ENCODE results near the gene SP7. TPM values are rescaled to one million over a fixed set of nuclear protein-coding genes. Genes with fewer than 3 reads are reported as not detected.

SP7 gene
- total and polyA plus RNA-seq, 9 donors = 0.02 to 0.10 TPM; not detected in 7

- no peaks in the 10 kb centered on the region for H3K27me3 ChIP-seq
- H3K27ac ChIP-seq = no peak overlapping the region
- 71 to 75% (median 74%) methylated on average over 5 of the region's 5 CpGs for WGBS, 3 donors
- H3K4me3 ChIP-seq = no peak overlapping the region
- peaks cover 3% of the 10 kb centered on the region for H3K4me1 ChIP-seq (ENCODE audit: insufficient read depth)
- TF ChIP-seq CTCF (IDR thresholded peaks at IDR 0.05) (no peak), EP300 (IDR thresholded peaks at IDR 0.05) (no peak)
- no peak for DNase-seq
- no peaks in the 10 kb centered on the region for H3K36me3 ChIP-seq
- H3K9me3 ChIP-seq = no peaks in the 10 kb centered on the region
- intact Hi-C loops (cut with DNase I) = no loop called here
Measured at GRCh38 chr12:53330671-53331070, 5.5 kb downstream of the SP7 start.

- no peak for DNase-seq
- WGBS, 3 donors = 36 to 47% (median 40%) methylated on average over 15 to 16 of the region's 16 CpGs
- TF ChIP-seq POLR2A (IDR thresholded peaks at IDR 0.05) = no peak
- no peak for TF ChIP-seq EP300 (IDR thresholded peaks at IDR 0.05)
- TF ChIP-seq CTCF (IDR thresholded peaks at IDR 0.05) = no peak
- H3K4me3 ChIP-seq = no peak overlapping the region
- no peaks in the 10 kb centered on the region for H3K36me3 ChIP-seq
- peaks cover 3% of the 10 kb centered on the region for H3K4me1 ChIP-seq (ENCODE audit: insufficient read depth)
- H3K27me3 ChIP-seq = no peaks in the 10 kb centered on the region
- no peaks in the 10 kb centered on the region for H3K9me3 ChIP-seq
- H3K27ac ChIP-seq = no peak overlapping the region
- intact Hi-C loops (cut with DNase I) = loop anchor here (10.0 kb wide), 1 partner anchor 177 kb away; the partner anchor contains the start of genes NPFF (in 4 of the 4) and TARBP2 (in 4 of the 4)
Measured at GRCh38 chr12:53328043-53328435, 8.1 kb downstream of the SP7 start.

GRCh38 chr12:53327435-53328042 lies 8.6 kb downstream of the SP7 start:
- no peaks in the 10 kb centered on the region for H3K36me3 ChIP-seq
- peaks cover 3% of the 10 kb centered on the region for H3K4me1 ChIP-seq (ENCODE audit: insufficient read depth)
- no peak overlapping the region for H3K27ac ChIP-seq
- WGBS, 3 donors = 79 to 87% (median 81%) methylated on average over 3 of the region's 3 CpGs
- TF ChIP-seq CTCF (IDR thresholded peaks at IDR 0.05) (no peak), EP300 (IDR thresholded peaks at IDR 0.05) (no peak), POLR2A (IDR thresholded peaks at IDR 0.05) (no peak)
- no peaks in the 10 kb centered on the region for H3K9me3 ChIP-seq
- no peak overlapping the region for H3K4me3 ChIP-seq
- DNase-seq = no peak
- H3K27me3 ChIP-seq = no peaks in the 10 kb centered on the region
- intact Hi-C loops (cut with DNase I) = loop anchor here (10.0 kb wide), 1 partner anchor 177 kb away; the partner anchor contains the start of genes NPFF (in 4 of the 4) and TARBP2 (in 4 of the 4)

GRCh38 chr12:53326460-53327185 lies 9.5 kb downstream of the SP7 start:
- Histone ChIP-seq H3K27ac (no peak overlapping the region), H3K4me1 (ENCODE audit: insufficient read depth) (peaks cover 5% of the 10 kb centered on the region), H3K36me3 (no peaks in the 10 kb centered on the region), H3K27me3 (no peaks in the 10 kb centered on the region), H3K4me3 (no peak overlapping the region), H3K9me3 (no peaks in the 10 kb centered on the region)
- WGBS, 3 donors = 77 to 82% (median 77%) methylated on average over 8 of the region's 8 CpGs
- TF ChIP-seq POLR2A (IDR thresholded peaks at IDR 0.05) (no peak), EP300 (IDR thresholded peaks at IDR 0.05) (no peak), CTCF (IDR thresholded peaks at IDR 0.05) (no peak)
- intact Hi-C loops (cut with DNase I) = loop anchor here (10.0 kb wide), 1 partner anchor 178 kb away; the partner anchor contains the start of genes NPFF (in 4 of the 4) and TARBP2 (in 4 of the 4)
- DNase-seq = no peak

Data from ovary (tissue), 9 donors.